Measurements from ENCODE around the gene CLC. TPM values are rescaled to one million over a fixed set of nuclear protein-coding genes. Genes with fewer than 3 reads are reported as not detected.
A peak's percentile ranks its signal among the peaks of the same experiment; 100 is the strongest.

Gene CLC
- total and polyA plus RNA-seq, 2 of the 8 experiments (the other 6 are each of a cell fraction or from before 2014, with no cell fraction given), result 6.4 to 12.4 TPM

- no peak overlapping the region for H4K8ac ChIP-seq (ENCODE audit: extremely low read depth, insufficient read depth, low read length)
- H4K20me1 ChIP-seq (replicated peaks in 1 of 2; ENCODE audit: control insufficient read depth in 1 of 2, insufficient read depth in 2 of 2, low read length in 2 of 2), result no peaks in the 10 kb centered on the region
- no peak overlapping the region for H3K9ac ChIP-seq (replicated peaks in 1 of 4; ENCODE audit: extremely low read depth in 1 of 4, low read depth in 3 of 4, low read length in 3 of 4)
- no peaks in the 10 kb centered on the region for H3K79me2 ChIP-seq (ENCODE audit: control insufficient read depth in 1 of 2, insufficient read depth in 2 of 2, low read length in 2 of 2)
- no peak overlapping the region for H4K5ac ChIP-seq (ENCODE audit: insufficient read length, low read depth, low read length)
- peaks cover 0 to 6% (median 4%) of the 10 kb centered on the region in 4 experiments; a peak in 2 of 7 replicates for H3K4me1 ChIP-seq (replicated peaks in 1 of 4; ENCODE audit: control insufficient read depth in 3 of 4, insufficient read depth in 4 of 4, low read length in 3 of 4)
- H3K56ac ChIP-seq (replicated peaks; ENCODE audit: insufficient read length, low read depth, low read length), result no peak overlapping the region
- no peaks in the 10 kb centered on the region for H3K36me3 ChIP-seq (ENCODE audit: control insufficient read depth in 2 of 4, insufficient read depth in 4 of 4, low read length in 3 of 4)
- TF ChIP-seq RNF2 (IDR thresholded peaks at IDR 0.05; ENCODE audit: borderline replicate concordance, low read depth, low read length, missing control alignments, poor library complexity, severe bottlenecking), result no peak
- TF ChIP-seq POU5F1 (IDR thresholded peaks at IDR 0.05; ENCODE audit: low read depth, low read length), result no peak
- TF ChIP-seq ZNF274 (IDR thresholded peaks at IDR 0.05; ENCODE audit: borderline replicate concordance, extremely low read depth, low read length), result no peak
- no peak for TF ChIP-seq CBX5 (IDR thresholded peaks at IDR 0.05; ENCODE audit: low read depth, low read length)
- no peak for TF ChIP-seq TCF12 (IDR thresholded peaks at IDR 0.05; ENCODE audit: low read depth, low read length)
- TF ChIP-seq POLR2AphosphoS5 (IDR thresholded peaks at IDR 0.05; ENCODE audit: low read depth, low read length), result no peak
- no peak for TF ChIP-seq BACH1 (IDR thresholded peaks at IDR 0.05; ENCODE audit: low read length)
- no peak for TF ChIP-seq JUND (IDR thresholded peaks at IDR 0.05; ENCODE audit: low read length)
- TF ChIP-seq FOSL1 (IDR thresholded peaks at IDR 0.05; ENCODE audit: insufficient read depth, low read depth, low read length), result no peak
- TF ChIP-seq YY1 (IDR thresholded peaks at IDR 0.05; ENCODE audit: low read depth, low read length), result no peak
- no peak for TF ChIP-seq TAF7 (optimal IDR thresholded peaks at IDR 0.05; ENCODE audit: borderline replicate concordance, low read depth, low read length)
- no peak for TF ChIP-seq RXRA (IDR thresholded peaks at IDR 0.05; ENCODE audit: insufficient read depth, low read depth, low read length)
- no peak for TF ChIP-seq SIN3A (conservative IDR thresholded peaks at IDR 0.05 in 1 of 2, IDR thresholded peaks at IDR 0.05 in 1 of 2; ENCODE audit: low read depth in 1 of 2, low read length in 2 of 2)
- no peak for TF ChIP-seq BRCA1 (IDR thresholded peaks at IDR 0.05; ENCODE audit: low read depth, low read length)
- no peak for TF ChIP-seq POLR2A (IDR thresholded peaks at IDR 0.05; ENCODE audit: control extremely low read depth in 1 of 2, low read depth in 2 of 2, low read length in 2 of 2)
- POLR2A ChIA-PET (ENCODE audit: partially characterized antibody), result no interaction called here
- no peak overlapping the region for H3K18ac ChIP-seq (ENCODE audit: extremely low read depth, low read length)
- H2BK20ac ChIP-seq (ENCODE audit: low read length), result no peak overlapping the region
- no peaks in the 10 kb centered on the region for H3K79me1 ChIP-seq (ENCODE audit: low read depth, low read length)
- no peak for DNase-seq (ENCODE audit: low read depth in 1 of 2, low spot score in 2 of 2)
- H3K4me3 ChIP-seq (ENCODE audit: extremely low read depth in 1 of 4, insufficient read depth in 2 of 4, low read depth in 3 of 4, low read length in 4 of 4), result no peak overlapping the region
- no peak overlapping the region for H4K91ac ChIP-seq (replicated peaks; ENCODE audit: insufficient read length, low read length)
- CTCF ChIA-PET (ENCODE audit: partially characterized antibody), result no interaction called here
- H3K27me3 ChIP-seq (replicated peaks in 1 of 4; ENCODE audit: control insufficient read depth in 3 of 4, extremely low read depth in 1 of 4, insufficient read depth in 3 of 4, low read length in 3 of 4), result no peaks in the 10 kb centered on the region
- WGBS, 2 experiments (ENCODE audit: extremely low coverage in 1 of 2, insufficient coverage in 1 of 2, insufficient read length in 1 of 2, insufficient replicate concordance in 2 of 2, low coverage in 1 of 2, low lambda C conversion rate in 2 of 2, missing lambda C conversion rate in 1 of 2), result 86% methylated on average over 2 of the region's 2 CpGs; no CpG with 5 or more reads in 1 of the 2 experiments
- no peak overlapping the region for H2BK15ac ChIP-seq (ENCODE audit: low read length)
- no peak overlapping the region for H3K14ac ChIP-seq (ENCODE audit: insufficient read length)
- H2BK120ac ChIP-seq (replicated peaks; ENCODE audit: low read depth, low read length), result no peak overlapping the region
- H3K27ac ChIP-seq (ENCODE audit: low read depth, low read length), result no peak overlapping the region
- no peak overlapping the region for H3K4ac ChIP-seq (replicated peaks; ENCODE audit: insufficient read length, low read depth, low read length)
- H2BK5ac ChIP-seq (ENCODE audit: low read depth, low read length), result no peak overlapping the region
- no peaks in the 10 kb centered on the region for H3K23me2 ChIP-seq (ENCODE audit: low read depth, low read length)
- no peak overlapping the region for H3K4me2 ChIP-seq (ENCODE audit: insufficient read depth in 1 of 2, low read depth in 2 of 2, low read length in 2 of 2)
- H3K23ac ChIP-seq (ENCODE audit: insufficient read length), result no peak overlapping the region
- H2BK12ac ChIP-seq (ENCODE audit: low read depth, low read length), result peak overlapping the region; percentile 53; the same call in 1 of the 2 replicates
- FAIRE-seq, result no peak
- H2AFZ ChIP-seq (ENCODE audit: low read length), result no peak overlapping the region
- H3K9me3 ChIP-seq (ENCODE audit: insufficient read depth in 2 of 2, low read depth in 1 of 2, low read length in 1 of 2), result no peaks in the 10 kb centered on the region
- H2AK5ac ChIP-seq (ENCODE audit: low read depth, low read length), result no peak overlapping the region
Measured at GRCh38 chr19:39695759-39696158, 42.1 kb downstream of the CLC start.
